Superior temporal gyrus (tissue), 1 donor: ENCODE results near the gene FXN.
A peak's percentile ranks its signal among the peaks of the same experiment; 100 is the strongest.

Source experiments
- DNase-seq: peaks from one replicate; pipeline ENCODE4 v3.0.0-alpha.2; 2016; ENCODE audit errors: extremely low spot score

FXN gene

GRCh38 chr9:69140123-69140735 is 104.7 kb downstream of the FXN start:
- no peak for DNase-seq

DNA sequence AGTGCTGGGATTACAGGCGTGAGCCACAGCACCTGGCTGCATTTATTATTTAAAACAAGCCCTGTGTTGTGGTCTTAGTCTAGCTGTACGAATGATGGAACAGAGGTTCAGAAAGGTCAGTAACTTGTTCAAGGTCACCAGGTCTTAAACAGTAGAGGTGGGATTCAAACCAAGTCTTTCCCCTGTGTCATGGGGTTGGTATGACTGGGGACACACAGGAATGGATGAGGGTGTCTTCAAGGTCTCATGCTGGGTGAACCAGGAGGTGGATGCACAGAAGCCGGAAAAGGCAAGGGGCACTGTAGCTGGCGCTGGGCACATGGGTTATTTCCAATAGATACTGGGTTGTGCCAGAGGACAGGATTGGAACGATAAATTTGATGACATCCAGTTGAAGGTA is 106.3 kb downstream of the FXN start:
- no peak for DNase-seq

DNA sequence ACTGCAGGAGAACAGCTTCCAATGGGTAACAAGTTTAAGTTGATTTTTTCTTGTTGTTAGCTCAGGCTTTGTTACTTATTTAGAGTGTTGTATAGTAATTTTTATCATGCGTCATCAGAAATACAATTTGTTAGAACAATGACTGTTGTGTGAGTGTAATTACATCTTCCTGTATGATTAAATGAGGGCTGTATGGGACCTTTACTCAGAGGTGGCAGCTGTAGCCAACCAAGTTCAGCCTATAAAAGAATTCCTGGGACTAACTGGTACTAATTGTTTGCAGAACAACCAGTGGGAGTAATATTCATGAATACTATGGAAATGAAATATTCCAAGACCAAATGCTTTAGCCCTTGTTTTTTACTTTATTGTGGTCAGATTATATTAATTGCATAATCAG is 107.7 kb downstream of the FXN start:
- peak; percentile 26 for DNase-seq

- DNase-seq: no peak
Observed at GRCh38 chr9:69145144-69145715, 109.7 kb downstream of the FXN start.

- DNase-seq: no peak
Observed at GRCh38 chr9:69147041-69147834, 111.7 kb downstream of the FXN start.

DNA sequence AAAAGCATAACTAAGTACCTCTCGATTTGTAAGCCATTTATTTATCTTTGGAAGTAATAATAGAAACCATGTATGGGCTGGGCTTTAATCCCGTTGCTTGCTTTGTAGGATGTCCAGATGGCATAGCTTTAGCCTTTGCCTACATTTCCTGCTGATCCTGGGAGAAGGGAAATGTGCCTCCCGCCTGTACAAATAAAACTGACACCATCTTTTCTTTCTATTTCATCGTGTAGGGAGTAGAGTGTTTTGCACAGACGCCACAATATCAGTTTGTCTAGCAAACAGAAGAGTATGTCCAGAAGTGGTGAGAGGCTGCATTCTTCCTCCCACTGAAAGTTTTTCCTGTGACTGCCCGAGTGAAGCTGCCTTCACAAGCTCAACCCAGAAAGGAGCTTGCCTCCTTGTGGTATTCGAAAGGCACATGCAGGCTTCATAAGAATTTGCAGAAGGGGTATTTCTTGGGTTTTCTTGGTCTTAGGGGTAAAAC is 113.8 kb downstream of the FXN start:
- peak; percentile 53 for DNase-seq
